NOMO-1 treated with dmso at 0.1 percent for 144 hours (cell line): ENCODE results near the gene XAGE3.
"Not testable (repeated sequence)": the region's sequence is repeated elsewhere in the genome, so short reads cannot be mapped to it uniquely, and the experiment has no call there.

Experiments used
- DNase-seq: peaks from one replicate; lab custom pipeline; 2025; ENCODE audit not compliant: unreplicated experiment; lab: John Stamatoyannopoulos, UW

Gene XAGE3, protein sequence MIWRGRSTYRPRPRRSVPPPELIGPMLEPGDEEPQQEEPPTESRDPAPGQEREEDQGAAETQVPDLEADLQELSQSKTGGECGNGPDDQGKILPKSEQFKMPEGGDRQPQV

DNA sequence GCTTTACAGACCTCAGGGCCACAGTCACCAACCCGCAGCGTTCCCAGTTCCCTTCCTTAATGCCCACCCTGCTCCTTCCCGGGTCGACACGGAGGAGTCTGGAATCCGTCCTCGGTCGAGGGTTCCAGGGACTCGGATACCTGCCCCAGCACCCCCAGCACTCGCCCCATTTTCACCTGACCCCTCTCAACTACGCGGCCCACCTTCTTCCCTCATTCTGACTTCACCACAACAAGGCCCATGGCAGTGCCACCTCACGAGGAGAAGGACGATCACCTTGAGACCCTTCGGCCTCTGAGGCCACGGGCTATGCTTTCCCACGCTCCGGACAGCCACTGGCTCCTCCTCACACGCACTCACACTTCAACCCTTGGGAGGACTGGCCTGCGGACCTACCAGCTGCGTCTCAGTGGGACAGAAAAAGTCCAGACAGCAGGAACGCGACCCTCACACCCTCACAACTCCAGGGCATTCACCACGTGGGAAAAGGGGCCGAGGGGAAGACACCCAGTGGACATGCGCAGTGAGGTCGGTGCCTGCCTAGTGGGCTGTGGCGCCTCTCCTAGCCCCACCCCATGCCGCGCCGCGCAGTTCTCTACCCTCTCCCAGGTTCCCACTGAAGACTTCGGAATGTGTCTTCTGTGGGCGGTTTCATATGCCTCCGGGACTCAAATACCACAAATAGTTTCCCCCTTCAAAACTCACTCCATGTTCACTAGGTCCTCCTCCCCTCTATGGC lies at the start of gene XAGE3:
Gene XAGE3 (minus strand): TSS at position 474 of the 739 bp plus-strand sequence. CDS start 950 bp downstream, outside the sequence.
- DNase-seq, result no peak

DNA sequence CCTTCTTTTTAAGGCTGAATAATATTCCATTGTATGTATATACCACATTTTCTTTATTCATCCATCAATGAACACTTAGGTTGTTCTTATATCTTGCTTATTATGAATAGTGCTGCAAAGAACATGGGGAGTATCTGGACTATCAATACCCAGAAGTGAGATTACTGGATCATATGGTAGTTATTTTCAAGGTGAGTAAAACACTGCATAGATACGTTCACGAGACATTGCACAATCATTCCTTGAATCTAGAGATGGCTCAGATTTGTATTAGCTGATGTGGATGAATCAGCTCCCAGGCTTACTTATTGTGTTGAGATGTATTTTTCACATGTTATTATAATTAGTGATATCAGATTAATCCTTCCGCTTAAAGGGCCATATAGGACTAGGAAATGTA lies 46.8 kb upstream of the XAGE3 start:
- not testable (repeated sequence) for DNase-seq

DNA sequence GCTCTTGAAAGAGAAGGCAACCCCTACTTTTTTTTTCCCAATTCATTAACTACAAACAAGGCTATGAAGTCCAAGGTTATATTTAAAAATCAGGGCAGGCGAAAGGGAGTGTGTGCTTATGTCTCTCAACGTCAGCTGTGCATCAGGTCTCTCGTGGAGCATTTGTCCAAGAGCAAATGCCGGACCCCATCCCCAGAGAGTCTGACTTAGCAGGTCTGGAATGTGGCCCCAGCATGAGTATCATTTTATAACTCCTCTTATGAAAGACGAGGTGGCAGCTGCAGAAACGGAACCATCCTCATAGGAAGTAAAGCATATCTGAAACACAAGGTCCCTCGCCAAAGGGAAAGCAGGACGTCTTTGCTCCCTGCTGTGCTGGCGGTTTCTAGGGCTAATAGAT lies 45.8 kb upstream of the XAGE3 start:
- DNase-seq, result not testable (repeated sequence)

DNA sequence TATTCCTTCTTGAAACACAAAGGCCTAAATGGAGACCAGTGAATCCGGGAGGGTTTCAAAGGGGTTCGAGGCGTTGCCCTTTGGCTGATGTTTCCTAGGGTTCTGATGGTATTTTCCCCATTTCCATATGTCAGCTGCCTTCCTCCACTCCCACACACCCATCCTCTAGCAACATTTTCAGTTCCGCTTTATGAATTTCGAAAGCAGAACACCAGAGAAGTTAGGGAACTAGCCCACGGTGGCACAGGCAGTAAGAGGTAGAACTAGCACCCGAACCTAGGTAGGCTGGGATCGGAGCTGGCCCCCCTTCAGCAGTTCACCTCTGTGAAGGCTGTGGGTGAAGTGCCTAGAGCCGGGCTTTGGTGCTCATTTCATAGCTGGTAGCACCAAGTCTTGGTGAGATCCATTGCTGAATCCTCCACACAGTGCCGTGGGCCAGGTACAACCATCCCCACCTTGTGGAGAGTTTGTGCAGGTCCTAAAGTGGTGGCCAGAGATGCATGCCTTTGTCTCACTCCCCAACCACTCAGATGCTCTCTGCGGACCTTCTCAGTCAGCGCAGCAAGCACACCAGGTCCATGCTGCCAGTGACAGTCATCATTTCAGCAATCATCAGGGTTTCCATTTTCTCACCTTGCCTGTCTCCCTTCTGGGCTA lies 41.6 kb upstream of the XAGE3 start:
- not testable (repeated sequence) for DNase-seq

DNA sequence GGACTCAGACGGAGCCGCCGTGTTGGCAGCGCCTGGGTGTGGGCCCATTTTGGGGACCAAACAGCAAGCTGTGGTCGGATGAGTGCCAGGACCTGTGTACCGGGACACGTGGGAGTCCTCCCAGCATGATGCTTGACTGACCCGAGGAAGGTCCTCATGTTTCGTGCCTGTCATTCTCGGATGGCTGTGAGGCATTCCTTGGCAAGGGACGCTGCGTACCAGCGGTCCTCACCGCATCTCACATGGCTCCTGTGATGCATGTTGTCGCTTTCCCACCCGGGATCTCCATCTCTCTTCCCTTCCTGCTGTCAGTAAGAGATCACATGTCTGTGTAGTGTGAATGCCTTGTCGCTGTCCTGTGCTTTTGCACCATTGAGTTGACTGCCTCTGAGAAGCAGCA lies 40.0 kb upstream of the XAGE3 start:
- not testable (repeated sequence) for DNase-seq

DNA sequence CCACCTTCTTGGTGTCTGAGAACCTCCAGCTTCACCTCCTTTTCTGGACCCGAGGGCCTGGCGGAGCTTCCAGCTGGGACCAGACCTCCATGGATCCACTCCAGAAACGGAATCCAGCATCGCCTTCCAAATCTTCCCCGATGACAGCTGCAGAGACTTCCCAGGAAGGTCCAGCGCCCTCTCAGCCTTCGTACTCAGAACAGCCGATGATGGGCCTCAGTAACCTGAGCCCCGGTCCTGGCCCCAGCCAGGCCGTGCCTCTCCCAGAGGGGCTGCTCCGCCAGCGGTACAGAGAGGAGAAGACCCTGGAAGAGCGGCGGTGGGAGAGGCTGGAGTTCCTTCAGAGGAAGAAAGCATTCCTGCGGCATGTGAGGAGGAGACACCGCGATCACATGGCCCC lies 39.3 kb upstream of the XAGE3 start:
- DNase-seq, result not testable (repeated sequence)

DNA sequence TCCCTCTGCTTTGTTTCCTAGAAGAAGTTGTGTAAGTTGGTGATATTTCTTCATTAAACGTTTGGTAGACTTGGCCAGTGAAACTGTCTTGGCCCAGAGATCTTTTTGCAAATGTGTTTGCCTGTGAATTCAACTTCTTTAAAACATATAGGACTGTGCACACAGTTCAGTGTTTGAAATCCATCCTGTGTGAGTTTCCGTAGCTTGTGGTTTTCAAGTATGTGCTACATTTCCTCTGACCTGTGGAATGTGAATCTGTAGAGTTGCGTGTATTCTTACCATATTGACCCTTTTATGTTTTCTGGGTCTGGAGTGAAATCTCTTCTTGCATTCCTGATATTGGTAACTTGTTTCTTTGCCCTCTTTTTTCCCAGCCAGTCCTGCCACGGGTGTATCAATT lies 38.2 kb upstream of the XAGE3 start:
- not testable (repeated sequence) for DNase-seq

DNA sequence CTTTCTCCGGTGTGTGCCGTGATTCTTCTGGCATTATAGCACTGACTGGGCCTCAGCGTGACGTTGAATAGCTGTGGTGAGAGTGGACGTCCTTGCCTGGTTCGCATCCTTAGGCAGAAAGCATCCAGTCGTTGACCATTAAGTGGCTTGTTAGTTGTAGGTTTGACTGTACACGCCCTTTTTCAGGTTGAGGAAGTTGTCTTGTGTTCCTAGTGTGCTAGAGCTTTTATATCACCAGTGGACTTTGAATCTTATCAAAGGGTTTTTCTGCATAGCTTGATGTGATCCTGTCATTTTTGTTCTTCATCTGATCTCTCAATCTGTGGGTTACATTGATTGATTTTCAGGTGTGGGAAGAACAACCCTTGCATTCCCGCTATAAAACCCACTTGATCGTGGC lies 37.6 kb upstream of the XAGE3 start:
- not testable (repeated sequence) for DNase-seq

DNA sequence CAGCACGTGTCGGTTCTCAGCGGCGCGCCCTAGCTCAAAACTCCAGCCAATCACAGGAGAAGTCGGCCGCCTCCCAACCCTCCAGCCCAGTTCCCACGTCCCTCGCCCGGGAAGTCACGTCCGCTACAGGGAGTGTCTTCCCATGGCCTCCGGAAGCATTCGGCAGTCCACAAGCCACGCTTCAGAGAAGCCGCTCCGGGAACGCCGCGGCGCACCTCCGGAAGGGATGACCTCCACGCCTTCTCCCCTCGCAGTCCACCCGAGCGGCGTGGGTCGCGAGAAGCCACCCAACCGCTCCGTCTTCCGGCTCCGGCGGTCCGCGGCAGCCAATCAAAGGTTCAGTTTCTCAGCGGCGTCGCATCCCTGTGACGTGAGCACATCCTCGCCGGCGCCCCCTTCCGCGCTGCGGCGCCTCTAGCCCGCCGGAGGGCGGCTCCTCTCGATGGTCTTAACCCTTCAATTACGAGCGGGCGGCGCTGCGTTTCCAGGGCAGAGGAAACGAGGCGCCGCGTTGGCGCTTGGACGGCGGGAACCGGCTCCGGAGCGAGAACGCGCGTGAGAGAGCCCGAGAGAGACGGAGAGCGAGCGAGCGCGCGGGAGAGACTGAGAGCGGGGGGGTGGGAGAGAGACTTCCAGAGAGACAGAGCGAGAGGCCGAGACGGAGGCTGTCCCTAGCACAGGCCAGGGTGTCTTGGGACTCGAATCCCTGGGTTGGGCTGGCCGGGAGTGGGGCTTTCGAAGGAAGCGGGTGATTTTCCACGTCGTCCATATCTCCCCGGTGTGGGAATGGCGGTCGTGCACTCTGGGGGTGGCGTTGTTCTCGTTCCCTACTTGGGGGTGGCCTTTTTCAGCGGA lies 29.2 kb upstream of the XAGE3 start, which contains the start of gene FAM156B:
Gene FAM156B (plus strand): TSS at position 476 of the 855 bp plus-strand sequence. CDS start 9,896 bp downstream, outside the sequence.
- DNase-seq, result not testable (repeated sequence)

DNA sequence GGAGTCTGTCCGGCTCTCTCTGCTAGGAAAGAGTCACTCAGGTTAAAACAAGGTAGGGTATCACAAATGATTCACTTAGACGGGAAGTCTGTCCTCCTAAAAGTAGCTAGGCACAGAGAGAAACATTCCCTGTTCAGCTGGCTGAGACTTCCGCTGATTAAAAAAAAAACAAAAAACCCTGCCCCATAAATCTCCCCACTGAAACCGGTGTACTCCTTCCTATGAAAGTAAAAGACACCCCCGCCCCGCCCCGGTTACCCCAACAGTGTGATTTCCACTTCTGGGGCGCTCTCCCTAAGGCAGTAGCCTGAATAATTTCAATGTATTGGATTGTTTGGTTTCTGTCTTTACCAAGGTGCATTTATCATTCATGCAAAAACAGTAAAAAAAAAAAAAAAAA lies 28.6 kb upstream of the XAGE3 start:
- not testable (repeated sequence) for DNase-seq

DNA sequence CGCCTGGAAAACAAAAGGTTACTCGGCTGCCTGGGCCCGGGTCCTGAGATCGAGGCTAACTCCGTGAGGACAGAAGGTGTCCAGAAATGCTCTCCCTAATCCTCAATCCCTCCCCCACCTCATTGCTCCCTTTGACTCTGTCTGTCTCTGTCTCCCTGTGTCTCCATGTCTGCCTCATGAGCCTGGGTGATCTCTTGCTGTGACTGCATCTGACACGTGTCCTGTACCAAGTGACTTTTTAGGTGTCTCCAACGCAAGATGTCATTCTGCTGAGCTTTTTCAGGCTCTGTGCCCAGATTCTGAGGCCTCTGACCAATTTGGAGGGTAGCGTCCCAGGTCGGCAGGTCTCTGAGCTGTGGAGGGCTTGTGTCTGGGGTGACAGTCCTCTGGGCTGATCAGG lies 20.2 kb upstream of the XAGE3 start:
- not testable (repeated sequence) for DNase-seq

DNA sequence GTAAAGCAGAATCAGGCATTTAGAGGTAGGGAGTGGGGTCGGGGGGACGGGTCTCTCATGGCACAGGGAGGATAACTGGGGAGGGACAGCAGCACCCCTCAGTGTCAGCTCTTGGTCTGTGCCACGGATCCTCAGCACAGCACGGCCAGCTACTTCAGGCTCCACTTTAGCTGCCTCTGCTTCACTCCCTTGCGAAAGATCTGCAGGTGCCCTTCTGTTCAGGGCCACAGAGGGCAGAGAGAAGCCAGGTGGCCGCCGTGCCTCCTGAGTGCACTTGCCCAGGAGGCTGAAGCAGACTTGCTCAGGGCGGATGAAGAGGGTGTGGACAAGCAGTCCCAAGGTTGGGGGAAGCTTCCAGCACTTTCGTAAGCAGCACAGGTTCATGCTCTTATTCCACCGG lies 19.6 kb upstream of the XAGE3 start:
- not testable (repeated sequence) for DNase-seq

DNA sequence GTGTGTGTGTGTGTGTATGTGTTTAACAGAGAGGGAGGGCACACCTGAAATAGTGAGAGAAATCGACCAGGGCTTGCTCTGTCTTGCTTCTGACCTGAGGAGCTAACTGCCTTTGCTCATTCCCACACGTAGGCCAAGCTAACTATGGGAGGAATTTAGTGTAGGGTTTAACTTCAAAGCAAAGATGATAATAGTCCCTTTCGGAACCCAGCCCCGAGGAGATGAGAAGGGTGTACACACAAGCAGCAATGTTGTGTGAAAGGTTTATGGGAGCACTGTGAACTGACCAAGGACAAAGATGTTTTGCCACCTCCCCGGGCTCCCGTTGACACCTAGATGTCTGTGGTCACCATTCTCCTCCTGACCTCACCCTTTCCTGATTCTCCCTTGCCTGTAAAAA lies 8.5 kb upstream of the XAGE3 start:
- DNase-seq, result not testable (repeated sequence)

DNA sequence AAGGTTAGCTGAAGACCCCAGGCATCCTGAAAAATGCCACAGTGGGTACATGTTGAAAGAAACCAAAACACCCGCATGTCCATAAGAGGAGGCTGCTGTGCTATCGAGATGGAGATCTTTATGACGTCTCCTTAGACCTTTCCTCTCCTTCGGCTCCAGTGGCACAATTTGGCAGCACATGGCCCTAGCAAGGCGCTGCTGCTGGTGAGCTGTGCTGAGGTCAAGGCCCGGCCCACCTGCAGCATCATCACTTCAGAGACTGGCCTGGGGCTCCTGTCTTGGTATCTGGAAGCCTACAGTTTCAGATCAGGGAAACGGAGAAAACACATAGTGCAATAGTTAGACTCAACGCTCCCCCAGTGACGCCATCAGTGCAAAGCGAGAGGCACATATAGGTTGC lies 7.6 kb upstream of the XAGE3 start:
- not testable (repeated sequence) for DNase-seq

DNA sequence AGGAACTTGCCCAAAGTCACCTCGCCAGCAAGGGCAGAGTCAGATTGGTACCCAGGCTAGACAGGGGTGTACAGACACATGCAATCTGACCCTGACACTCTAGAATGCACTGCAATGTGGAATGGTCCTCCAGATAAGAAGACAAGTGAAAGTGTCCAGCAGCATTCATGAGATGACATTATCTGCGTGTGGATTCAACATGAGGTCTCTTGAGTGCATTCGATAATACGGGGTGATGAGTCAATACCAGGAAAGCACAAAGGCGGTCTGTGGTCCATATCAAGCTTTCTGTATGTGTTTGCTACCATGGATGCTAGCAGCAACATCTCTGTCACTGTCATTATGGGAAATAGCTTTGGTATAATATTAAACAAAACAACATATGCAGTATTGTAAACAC lies 6.8 kb upstream of the XAGE3 start:
- no peak for DNase-seq

DNA sequence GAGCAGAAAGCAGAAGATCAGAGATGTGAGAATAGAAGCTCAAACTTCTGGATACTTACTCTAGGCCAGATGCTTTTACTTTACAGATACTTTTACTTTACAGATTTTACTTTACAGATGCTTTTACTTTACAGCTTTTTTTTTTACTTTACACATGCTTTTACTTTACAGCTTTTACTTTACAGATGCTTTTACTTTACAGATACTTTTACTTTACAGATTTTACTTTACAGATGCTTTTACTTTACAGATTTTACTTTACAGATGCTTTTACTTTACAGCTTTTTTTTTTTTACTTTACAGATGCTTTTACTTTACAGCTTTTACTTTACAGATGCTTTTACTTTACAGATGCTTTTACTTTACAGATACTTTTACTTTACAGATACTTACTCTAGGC lies 5.9 kb upstream of the XAGE3 start:
- not testable (repeated sequence) for DNase-seq

DNA sequence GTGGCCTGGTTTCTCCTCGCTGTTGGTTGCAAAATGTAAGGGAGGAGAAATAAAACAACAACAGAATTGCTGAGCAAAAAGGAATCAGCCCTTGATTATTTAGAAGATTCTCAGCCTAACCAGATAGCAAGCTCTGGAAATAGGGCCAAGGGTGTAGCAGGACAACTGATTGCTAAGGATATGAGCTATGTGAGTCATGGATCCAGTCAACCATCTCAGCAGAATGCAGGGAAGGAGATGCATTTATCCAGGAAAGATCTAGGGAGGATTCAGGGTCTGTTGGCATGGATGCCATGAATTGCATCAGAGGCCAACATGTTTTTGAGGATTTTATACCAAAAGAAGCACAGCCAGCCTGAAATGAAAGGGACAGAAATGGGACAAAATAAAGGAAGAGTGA lies 2.2 kb upstream of the XAGE3 start:
- no peak for DNase-seq

DNA sequence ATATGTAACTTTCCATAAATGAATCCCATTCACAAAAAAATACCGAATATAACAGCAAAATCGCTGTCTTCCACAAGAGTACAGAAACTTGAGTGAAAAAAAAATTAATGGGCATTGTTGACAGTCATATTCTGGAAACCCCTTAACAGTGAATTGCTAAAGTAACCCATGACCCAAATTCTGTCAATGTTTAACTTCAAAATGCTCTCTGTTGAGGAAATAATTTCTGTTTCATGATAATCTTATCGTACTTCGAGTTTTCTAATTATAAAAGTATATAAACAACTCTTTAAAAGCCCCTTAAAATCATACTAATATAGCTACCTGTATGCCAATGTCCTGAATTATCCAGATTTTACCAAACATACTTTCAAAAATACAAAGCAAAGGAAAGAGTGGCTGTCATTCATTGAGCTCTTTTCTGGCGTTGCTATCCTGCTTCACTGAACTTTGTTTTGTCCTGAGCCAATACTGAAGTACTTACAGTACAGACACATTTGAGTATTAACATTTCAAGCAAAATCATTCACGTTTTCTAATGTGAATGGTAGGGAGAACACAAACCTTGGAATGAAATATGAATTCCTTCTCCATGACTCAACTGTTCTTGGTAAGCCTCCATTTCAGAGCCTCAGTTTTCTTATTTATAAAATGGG lies 2.4 kb downstream of the XAGE3 start:
- DNase-seq, result no peak

DNA sequence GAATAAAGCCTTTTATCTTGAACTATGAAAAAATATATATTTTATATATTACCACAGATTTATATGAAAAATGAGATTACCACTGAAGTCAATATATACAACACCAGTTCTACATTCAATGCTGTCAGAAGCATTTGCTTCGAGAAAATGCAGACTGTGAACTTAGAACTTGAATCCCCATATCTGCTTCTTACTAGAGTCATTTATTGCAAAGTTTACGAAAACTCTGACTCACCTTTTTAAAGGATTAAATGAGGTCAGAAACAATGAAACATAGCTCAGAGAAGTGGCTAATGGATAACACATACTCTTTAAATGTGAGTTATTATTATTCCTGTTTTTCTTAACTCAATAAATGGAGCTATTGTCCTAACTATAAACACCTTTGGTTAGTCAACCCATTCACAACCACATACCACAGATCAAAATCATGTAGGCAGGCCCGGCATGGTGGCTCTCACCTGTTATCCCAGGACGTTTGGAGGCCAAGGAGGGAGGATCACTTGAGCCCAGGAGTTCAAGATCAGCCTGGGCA lies 10.8 kb downstream of the XAGE3 start:
- DNase-seq, result not testable (repeated sequence)

DNA sequence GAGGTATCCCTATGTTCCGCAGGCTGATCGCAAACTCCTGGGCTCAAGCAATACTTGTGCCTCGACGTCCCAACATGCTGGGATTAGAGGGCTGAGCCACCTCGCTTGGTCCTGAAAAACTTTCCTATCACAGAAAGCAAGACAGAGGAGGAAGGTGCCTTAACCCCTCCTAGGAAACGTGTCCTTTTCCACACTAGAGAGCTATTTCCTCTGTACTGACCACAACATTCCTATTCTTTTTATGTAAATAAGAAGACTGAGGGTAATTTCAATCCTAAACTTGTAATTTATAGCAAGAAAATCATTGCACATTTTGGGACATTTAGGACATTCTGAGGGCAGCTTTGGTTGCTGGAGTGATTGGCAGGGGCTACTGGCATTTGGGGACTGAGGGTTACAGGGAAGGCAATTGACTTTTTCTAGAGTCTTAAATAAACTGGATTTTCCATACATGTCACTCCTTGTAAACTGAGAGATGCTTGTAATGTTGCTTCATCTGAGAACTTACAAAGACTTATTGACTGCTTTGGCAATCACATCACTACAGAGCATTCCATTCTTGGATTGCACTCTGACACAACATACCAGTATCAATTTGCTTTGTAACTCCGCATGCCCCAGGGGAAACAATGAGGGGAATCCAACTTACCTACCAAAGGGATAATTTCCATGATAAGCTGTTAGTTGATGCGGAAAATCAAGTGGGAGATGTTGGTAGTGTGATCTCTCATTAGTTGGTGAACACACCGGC lies 15.6 kb downstream of the XAGE3 start:
- no peak for DNase-seq
